ENCODE data around the gene FOXD2. TPM values are rescaled to one million over a fixed set of nuclear protein-coding genes. Genes with fewer than 3 reads are reported as not detected.

The FOXD2 gene
- polyA plus RNA-seq, 3 donors: 0.03 to 0.11 TPM; not detected in 1

DNA sequence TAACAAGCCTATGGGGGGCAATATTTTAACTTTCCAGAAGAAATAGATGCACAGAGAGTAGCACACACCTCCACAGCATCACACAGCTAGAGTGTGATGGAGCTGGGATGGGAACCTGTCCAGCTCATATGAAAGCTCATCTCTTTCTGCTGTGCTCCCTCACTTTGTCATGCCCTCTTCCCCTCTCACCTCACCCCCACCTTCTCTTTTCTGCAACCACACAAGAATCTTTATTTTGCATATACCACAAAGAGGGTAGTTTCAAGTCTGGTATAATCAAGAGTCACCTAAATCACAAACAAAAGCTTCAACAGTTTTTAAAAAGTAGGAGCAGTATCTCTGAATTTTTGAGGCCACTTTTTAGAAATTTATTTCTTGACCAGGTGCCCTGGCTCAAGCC is 22.6 kb downstream of the FOXD2 start:
- peaks cover 30 to 33% of the 10 kb centered on the region in 2 donors for H3K27me3 ChIP-seq (ENCODE audit: control insufficient read depth in 2 of 2, insufficient read depth in 2 of 2, low read length in 2 of 2)
- no peaks in the 10 kb centered on the region for H3K79me2 ChIP-seq (ENCODE audit: insufficient read depth, low read length)
- no peaks in the 10 kb centered on the region for H3K4me1 Mint-ChIP-seq

DNA sequence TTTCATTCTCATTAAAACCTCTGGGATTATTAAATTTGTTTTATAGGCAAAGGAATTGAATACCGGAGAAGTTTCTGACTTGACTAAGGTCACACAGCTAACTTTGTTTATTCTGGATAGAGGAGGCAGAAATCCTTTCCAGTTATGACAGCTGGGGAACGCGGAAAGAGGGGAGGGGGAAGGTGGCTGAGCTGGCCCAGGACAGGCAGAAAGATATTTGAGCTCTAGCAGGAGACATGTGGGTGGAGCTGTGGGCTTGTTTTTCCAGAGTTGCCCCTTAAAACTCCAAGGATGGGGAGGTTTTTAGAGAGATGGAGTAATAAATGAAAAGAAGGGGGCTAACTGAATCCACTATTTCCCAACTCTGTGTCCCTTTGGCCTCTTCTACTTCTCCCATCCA is 27.8 kb downstream of the FOXD2 start:
- Histone ChIP-seq H3K79me2 (ENCODE audit: insufficient read depth, low read length) (no peaks in the 10 kb centered on the region), H3K9me3 (replicated peaks in 1 of 2; ENCODE audit: control insufficient read depth in 1 of 2, insufficient read depth in 1 of 2, low read length in 2 of 2) (no peaks in the 10 kb centered on the region), H3K4me2 (replicated peaks; ENCODE audit: extremely low read depth, low read length, poor library complexity, severe bottlenecking) (no peak overlapping the region), H3K36me3 (replicated peaks in 1 of 2; ENCODE audit: control insufficient read depth in 1 of 2, insufficient read depth in 2 of 2, low read length in 2 of 2) (no peaks in the 10 kb centered on the region), H4K20me1 (ENCODE audit: insufficient read depth, low read length) (no peaks in the 10 kb centered on the region), H2AFZ (ENCODE audit: insufficient read depth, low read depth, low read length, poor library complexity, severe bottlenecking) (no peak overlapping the region), H3K9ac (ENCODE audit: insufficient read depth, low read length, poor library complexity, severe bottlenecking) (no peak overlapping the region), H3K4me3 (replicated peaks in 1 of 3; ENCODE audit: low read depth in 2 of 3, low read length in 3 of 3) (no peak overlapping the region), H3K27ac (ENCODE audit: low read depth in 1 of 2, low read length in 2 of 2) (no peak overlapping the region), H3K4me1 (ENCODE audit: control insufficient read depth in 1 of 2, insufficient read depth in 2 of 2, low read length in 2 of 2) (no peaks in the 10 kb centered on the region), H3K27me3 (ENCODE audit: control insufficient read depth in 2 of 2, insufficient read depth in 2 of 2, low read length in 2 of 2) (peaks cover 12 to 17% of the 10 kb centered on the region in 2 donors)
- Mint-ChIP-seq H3K9me3 (no peaks in the 10 kb centered on the region), H3K36me3 (no peaks in the 10 kb centered on the region), H3K4me1 (no peaks in the 10 kb centered on the region), H3K27me3 (ENCODE audit: low read depth in 3 of 3) (peaks cover 9 to 33% (median 28%) of the 10 kb centered on the region in 3 donors), H3K27ac (no peak overlapping the region), H3K4me3 (no peak overlapping the region)
- intact Hi-C loops (cut with micrococcal nuclease): no loop called here
- TF ChIP-seq, protein P1, sequence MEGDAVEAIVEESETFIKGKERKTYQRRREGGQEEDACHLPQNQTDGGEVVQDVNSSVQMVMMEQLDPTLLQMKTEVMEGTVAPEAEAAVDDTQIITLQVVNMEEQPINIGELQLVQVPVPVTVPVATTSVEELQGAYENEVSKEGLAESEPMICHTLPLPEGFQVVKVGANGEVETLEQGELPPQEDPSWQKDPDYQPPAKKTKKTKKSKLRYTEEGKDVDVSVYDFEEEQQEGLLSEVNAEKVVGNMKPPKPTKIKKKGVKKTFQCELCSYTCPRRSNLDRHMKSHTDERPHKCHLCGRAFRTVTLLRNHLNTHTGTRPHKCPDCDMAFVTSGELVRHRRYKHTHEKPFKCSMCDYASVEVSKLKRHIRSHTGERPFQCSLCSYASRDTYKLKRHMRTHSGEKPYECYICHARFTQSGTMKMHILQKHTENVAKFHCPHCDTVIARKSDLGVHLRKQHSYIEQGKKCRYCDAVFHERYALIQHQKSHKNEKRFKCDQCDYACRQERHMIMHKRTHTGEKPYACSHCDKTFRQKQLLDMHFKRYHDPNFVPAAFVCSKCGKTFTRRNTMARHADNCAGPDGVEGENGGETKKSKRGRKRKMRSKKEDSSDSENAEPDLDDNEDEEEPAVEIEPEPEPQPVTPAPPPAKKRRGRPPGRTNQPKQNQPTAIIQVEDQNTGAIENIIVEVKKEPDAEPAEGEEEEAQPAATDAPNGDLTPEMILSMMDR (IDR thresholded peaks at IDR 0.05): no peak
- no peak for DNase-seq
- 92% methylated on average over 3 of the region's 3 CpGs for WGBS (ENCODE audit: insufficient coverage)

More for the DNA sequence above, 22.6 kb downstream of the FOXD2 start:
- Histone ChIP-seq H4K20me1 (ENCODE audit: insufficient read depth, low read length) (no peaks in the 10 kb centered on the region), H3K4me3 (replicated peaks in 1 of 3; ENCODE audit: low read depth in 2 of 3, low read length in 3 of 3) (no peak overlapping the region), H2AFZ (ENCODE audit: insufficient read depth, low read depth, low read length, poor library complexity, severe bottlenecking) (no peak overlapping the region), H3K4me1 (ENCODE audit: control insufficient read depth in 1 of 2, insufficient read depth in 2 of 2, low read length in 2 of 2) (no peaks in the 10 kb centered on the region), H3K36me3 (replicated peaks in 1 of 2; ENCODE audit: control insufficient read depth in 1 of 2, insufficient read depth in 2 of 2, low read length in 2 of 2) (no peaks in the 10 kb centered on the region), H3K4me2 (replicated peaks; ENCODE audit: extremely low read depth, low read length, poor library complexity, severe bottlenecking) (no peak overlapping the region), H3K9me3 (replicated peaks in 1 of 2; ENCODE audit: control insufficient read depth in 1 of 2, insufficient read depth in 1 of 2, low read length in 2 of 2) (no peaks in the 10 kb centered on the region), H3K9ac (ENCODE audit: insufficient read depth, low read length, poor library complexity, severe bottlenecking) (no peak overlapping the region), H3K27ac (ENCODE audit: low read depth in 1 of 2, low read length in 2 of 2) (no peak overlapping the region)
- H3K4me3 Mint-ChIP-seq: no peak overlapping the region
- TF ChIP-seq, protein P1 (IDR thresholded peaks at IDR 0.05): no peak
- no peak overlapping the region for H3K27ac Mint-ChIP-seq
- peaks cover 0 to 2% (median 0%) of the 10 kb centered on the region in 7 donors for H3K9me3 Mint-ChIP-seq
- intact Hi-C loops (cut with micrococcal nuclease): no loop called here
- DNase-seq: no peak
- peaks cover 27 to 62% (median 48%) of the 10 kb centered on the region in 3 donors for H3K27me3 Mint-ChIP-seq (ENCODE audit: low read depth in 3 of 3)
- H3K36me3 Mint-ChIP-seq: no peaks in the 10 kb centered on the region
